Measurements from ENCODE around the gene MVP.

Gene MVP

GRCh38 chr16:29845656-29846055 is 25.4 kb downstream of the MVP start:
- no CpG with 5 or more reads among the region's 18 CpGs for WGBS (ENCODE audit: insufficient coverage, insufficient read length)
- DNase-seq (ENCODE audit: low read depth, low spot score), result no peak
- Histone ChIP-seq H3K4me1 (ENCODE audit: control insufficient read depth, insufficient read depth, low read length) (no peaks in the 10 kb centered on the region; the same call in 1 of the 2 replicates), H3K4me3 (ENCODE audit: low read length) (no peak overlapping the region), H3K27ac (ENCODE audit: low read length) (no peak overlapping the region), H3K9me3 (ENCODE audit: control insufficient read depth, insufficient read depth, low read length) (no peaks in the 10 kb centered on the region), H3K27me3 (ENCODE audit: control insufficient read depth, insufficient read depth, low read length) (no peaks in the 10 kb centered on the region), H3K36me3 (ENCODE audit: control insufficient read depth, insufficient read depth, low read length) (no peaks in the 10 kb centered on the region)

- Histone ChIP-seq H3K27ac (ENCODE audit: low read length) (no peak overlapping the region), H3K36me3 (ENCODE audit: control insufficient read depth, insufficient read depth, low read length) (no peaks in the 10 kb centered on the region), H3K4me1 (ENCODE audit: control insufficient read depth, insufficient read depth, low read length) (no peaks in the 10 kb centered on the region; the same call in 1 of the 2 replicates), H3K27me3 (ENCODE audit: control insufficient read depth, insufficient read depth, low read length) (no peaks in the 10 kb centered on the region), H3K4me3 (ENCODE audit: low read length) (no peak overlapping the region), H3K9me3 (ENCODE audit: control insufficient read depth, insufficient read depth, low read length) (no peaks in the 10 kb centered on the region)
- peak; percentile 33 for DNase-seq (ENCODE audit: low read depth, low spot score)
- WGBS (ENCODE audit: insufficient coverage, insufficient read length), result no CpG with 5 or more reads among the region's 15 CpGs
Observed at GRCh38 chr16:29848420-29849297, 28.4 kb downstream of the MVP start.

GRCh38 chr16:29849505-29849904 is 29.2 kb downstream of the MVP start:
- Histone ChIP-seq H3K27me3 (ENCODE audit: control insufficient read depth, insufficient read depth, low read length) (no peaks in the 10 kb centered on the region), H3K36me3 (ENCODE audit: control insufficient read depth, insufficient read depth, low read length) (no peaks in the 10 kb centered on the region)
- WGBS (ENCODE audit: insufficient coverage, insufficient read length), result no CpG with 5 or more reads among the region's 5 CpGs

GRCh38 chr16:29850998-29851397 is 30.7 kb downstream of the MVP start:
- Histone ChIP-seq H3K4me3 (ENCODE audit: low read length) (no peak overlapping the region), H3K27ac (ENCODE audit: low read length) (no peak overlapping the region), H3K27me3 (ENCODE audit: control insufficient read depth, insufficient read depth, low read length) (no peaks in the 10 kb centered on the region), H3K36me3 (ENCODE audit: control insufficient read depth, insufficient read depth, low read length) (no peaks in the 10 kb centered on the region), H3K9me3 (ENCODE audit: control insufficient read depth, insufficient read depth, low read length) (no peaks in the 10 kb centered on the region), H3K4me1 (ENCODE audit: control insufficient read depth, insufficient read depth, low read length) (no peaks in the 10 kb centered on the region; the same call in 1 of the 2 replicates)
- no CpG with 5 or more reads among the region's 3 CpGs for WGBS (ENCODE audit: insufficient coverage, insufficient read length)
- no peak for DNase-seq (ENCODE audit: low read depth, low spot score)

More at GRCh38 chr16:29849505-29849904, 29.2 kb downstream of the MVP start:
- Histone ChIP-seq H3K4me1 (ENCODE audit: control insufficient read depth, insufficient read depth, low read length) (no peaks in the 10 kb centered on the region; the same call in 1 of the 2 replicates), H3K4me3 (ENCODE audit: low read length) (no peak overlapping the region), H3K9me3 (ENCODE audit: control insufficient read depth, insufficient read depth, low read length) (no peaks in the 10 kb centered on the region), H3K27ac (ENCODE audit: low read length) (no peak overlapping the region)
- DNase-seq (ENCODE audit: low read depth, low spot score), result no peak

- Histone ChIP-seq H3K27ac (ENCODE audit: low read length) (no peak overlapping the region), H3K36me3 (ENCODE audit: control insufficient read depth, insufficient read depth, low read length) (no peaks in the 10 kb centered on the region), H3K4me1 (ENCODE audit: control insufficient read depth, insufficient read depth, low read length) (no peaks in the 10 kb centered on the region; the same call in 1 of the 2 replicates), H3K27me3 (ENCODE audit: control insufficient read depth, insufficient read depth, low read length) (no peaks in the 10 kb centered on the region), H3K4me3 (ENCODE audit: low read length) (no peak overlapping the region), H3K9me3 (ENCODE audit: control insufficient read depth, insufficient read depth, low read length) (no peaks in the 10 kb centered on the region)
- DNase-seq (ENCODE audit: low read depth, low spot score), result no peak
- WGBS (ENCODE audit: insufficient coverage, insufficient read length), result no CpG with 5 or more reads among the region's 7 CpGs
Observed at GRCh38 chr16:29852654-29853053, 32.4 kb downstream of the MVP start.

- DNase-seq (ENCODE audit: low read depth, low spot score), result no peak
- no peak overlapping the region for H3K4me3 ChIP-seq (ENCODE audit: low read length)
- H3K27ac ChIP-seq (ENCODE audit: low read length), result no peak overlapping the region
- no CpG with 5 or more reads among the region's 5 CpGs for WGBS (ENCODE audit: insufficient coverage, insufficient read length)
- no peaks in the 10 kb centered on the region for H3K27me3 ChIP-seq (ENCODE audit: control insufficient read depth, insufficient read depth, low read length)
- peaks cover 7% of the 10 kb centered on the region for H3K36me3 ChIP-seq (ENCODE audit: control insufficient read depth, insufficient read depth, low read length)
- H3K9me3 ChIP-seq (ENCODE audit: control insufficient read depth, insufficient read depth, low read length), result no peaks in the 10 kb centered on the region
- no peaks in the 10 kb centered on the region for H3K4me1 ChIP-seq (ENCODE audit: control insufficient read depth, insufficient read depth, low read length)
Observed at GRCh38 chr16:29854520-29855100, 34.3 kb downstream of the MVP start.

GRCh38 chr16:29857133-29857760 is 37.0 kb downstream of the MVP start:
- Histone ChIP-seq H3K4me1 (ENCODE audit: control insufficient read depth, insufficient read depth, low read length) (no peaks in the 10 kb centered on the region), H3K9me3 (ENCODE audit: control insufficient read depth, insufficient read depth, low read length) (no peaks in the 10 kb centered on the region), H3K4me3 (ENCODE audit: low read length) (no peak overlapping the region), H3K27ac (ENCODE audit: low read length) (no peak overlapping the region), H3K36me3 (ENCODE audit: control insufficient read depth, insufficient read depth, low read length) (peaks cover 13% of the 10 kb centered on the region), H3K27me3 (ENCODE audit: control insufficient read depth, insufficient read depth, low read length) (no peaks in the 10 kb centered on the region)
- no peak for DNase-seq (ENCODE audit: low read depth, low spot score)
- no CpG with 5 or more reads among the region's 7 CpGs for WGBS (ENCODE audit: insufficient coverage, insufficient read length)

- Histone ChIP-seq H3K9me3 (ENCODE audit: control insufficient read depth, insufficient read depth, low read length) (no peaks in the 10 kb centered on the region), H3K4me3 (ENCODE audit: low read length) (no peak overlapping the region), H3K27ac (ENCODE audit: low read length) (no peak overlapping the region), H3K27me3 (ENCODE audit: control insufficient read depth, insufficient read depth, low read length) (no peaks in the 10 kb centered on the region), H3K36me3 (ENCODE audit: control insufficient read depth, insufficient read depth, low read length) (peaks cover 13% of the 10 kb centered on the region), H3K4me1 (ENCODE audit: control insufficient read depth, insufficient read depth, low read length) (no peaks in the 10 kb centered on the region)
- no peak for DNase-seq (ENCODE audit: low read depth, low spot score)
- no CpG with 5 or more reads among the region's 10 CpGs for WGBS (ENCODE audit: insufficient coverage, insufficient read length)
Observed at GRCh38 chr16:29858149-29858849, 38.0 kb downstream of the MVP start.

- H3K4me1 ChIP-seq (ENCODE audit: control insufficient read depth, insufficient read depth, low read length), result peaks cover 3% of the 10 kb centered on the region; the same call in 1 of the 2 replicates
- DNase-seq (ENCODE audit: low read depth, low spot score), result no peak
- H3K36me3 ChIP-seq (ENCODE audit: control insufficient read depth, insufficient read depth, low read length), result peaks cover 13% of the 10 kb centered on the region
- no CpG with 5 or more reads among the region's 19 CpGs for WGBS (ENCODE audit: insufficient coverage, insufficient read length)
- H3K4me3 ChIP-seq (ENCODE audit: low read length), result no peak overlapping the region
- H3K27me3 ChIP-seq (ENCODE audit: control insufficient read depth, insufficient read depth, low read length), result no peaks in the 10 kb centered on the region
- no peak overlapping the region for H3K27ac ChIP-seq (ENCODE audit: low read length)
- no peaks in the 10 kb centered on the region for H3K9me3 ChIP-seq (ENCODE audit: control insufficient read depth, insufficient read depth, low read length)
Observed at GRCh38 chr16:29858974-29859373, 38.7 kb downstream of the MVP start.

- H3K36me3 ChIP-seq (ENCODE audit: control insufficient read depth, insufficient read depth, low read length), result peaks cover 13% of the 10 kb centered on the region
- H3K4me3 ChIP-seq (ENCODE audit: low read length), result no peak overlapping the region
- no peaks in the 10 kb centered on the region for H3K9me3 ChIP-seq (ENCODE audit: control insufficient read depth, insufficient read depth, low read length)
- peaks cover 3% of the 10 kb centered on the region; the same call in 1 of the 2 replicates for H3K4me1 ChIP-seq (ENCODE audit: control insufficient read depth, insufficient read depth, low read length)
- no peak for DNase-seq (ENCODE audit: low read depth, low spot score)
- no peak overlapping the region for H3K27ac ChIP-seq (ENCODE audit: low read length)
- H3K27me3 ChIP-seq (ENCODE audit: control insufficient read depth, insufficient read depth, low read length), result no peaks in the 10 kb centered on the region
- no CpG with 5 or more reads among the region's 9 CpGs for WGBS (ENCODE audit: insufficient coverage, insufficient read length)
Observed at GRCh38 chr16:29860218-29860617, 40.0 kb downstream of the MVP start.
